IMR-90 (cell line): ENCODE data around the gene FAHD1. TPM values are rescaled to one million over a fixed set of nuclear protein-coding genes. Genes with fewer than 3 reads are reported as not detected.

ENCODE experiments used
- ATAC-seq: fragments of 200-7000 bp; cut with Tn5 transposase; 2 replicates; pipeline ENCODE4 v1.9.1; 2020; ENCODE audit warnings: low read depth, mild to moderate bottlenecking, moderate library complexity
- BruUV-seq: library from RNA; stranded (reverse); fragments of 400-500 nt; replicated peaks from 2 replicates; lab custom pipeline; 2021; lab: Mats Ljungman, UMichigan
- CTCF ChIA-PET: fragments of 300-600 bp; formaldehyde crosslinking; extraction: SDS; loops from one replicate; lab custom pipeline; 2021; ENCODE audit warnings: antibody characterized with exemption; lab: Yijun Ruan, JAX
- POLR2A ChIA-PET: fragments of 300-600 bp; sonication (Branson Sonifier 250); formaldehyde crosslinking; loops from one replicate; lab custom pipeline; 2022; ENCODE audit warnings: antibody characterized with exemption; ENCODE audit not compliant: unreplicated experiment; lab: Charles Lee
- DNase-seq: peaks from one replicate; pipeline ENCODE4 v3.0.0; 2013
- H2AFZ ChIP-seq: replicated peaks from 2 replicates; pipeline ENCODE3; 2013; ENCODE audit warnings: low read length, mild to moderate bottlenecking; ENCODE audit not compliant: poor library complexity
- H2AK5ac ChIP-seq: 2 replicates; pipeline ENCODE4 v1.6.1; 2013; ENCODE audit warnings: low read depth, low read length, inconsistent platforms
- H2AK9ac ChIP-seq: replicated peaks from 2 replicates; pipeline ENCODE3; 2013; ENCODE audit warnings: mild to moderate bottlenecking, low read depth, low read length, moderate library complexity; ENCODE audit not compliant: poor library complexity
- H2BK120ac ChIP-seq: 2 replicates; pipeline ENCODE4 v1.6.1; 2013; ENCODE audit warnings: low read depth, low read length, inconsistent platforms
- H2BK15ac ChIP-seq: 3 replicates; pipeline ENCODE4 v1.6.1; 2013; ENCODE audit warnings: low read depth, low read length, inconsistent platforms
- H2BK20ac ChIP-seq: 2 replicates; pipeline ENCODE4 v1.6.1; 2013; ENCODE audit warnings: low read depth, mild to moderate bottlenecking, inconsistent platforms, low read length, moderate library complexity
- H2BK5ac ChIP-seq: 2 replicates; pipeline ENCODE4 v1.6.1; 2013; ENCODE audit warnings: mild to moderate bottlenecking, low read depth, low read length, inconsistent platforms; ENCODE audit not compliant: poor library complexity, severe bottlenecking
- H3K14ac ChIP-seq: replicated peaks from 2 replicates; pipeline ENCODE4 v1.6.1; 2013; ENCODE audit warnings: low read depth, low read length, inconsistent platforms
- H3K18ac ChIP-seq: 2 replicates; pipeline ENCODE4 v1.6.1; 2013; ENCODE audit warnings: low read depth, low read length, control low read depth
- H3K23ac ChIP-seq: 2 replicates; pipeline ENCODE4 v1.6.1; 2013; ENCODE audit warnings: low read depth, low read length, inconsistent platforms
- H3K27ac ChIP-seq: 2 replicates; pipeline ENCODE4 v1.5.1; 2013; ENCODE audit warnings: mild to moderate bottlenecking, control low read depth, low read length; ENCODE audit not compliant: insufficient read depth
- H3K27me3 ChIP-seq: 2 replicates; pipeline ENCODE4 v1.6.1; 2013; ENCODE audit warnings: low read length; ENCODE audit not compliant: control insufficient read depth, insufficient read depth
- H3K36me3 ChIP-seq: 2 replicates; pipeline ENCODE4 v1.6.1; 2013; ENCODE audit warnings: low read length, mixed read lengths; ENCODE audit not compliant: control insufficient read depth, insufficient read depth
- H3K4ac ChIP-seq: 2 replicates; pipeline ENCODE4 v1.6.1; 2013; ENCODE audit warnings: low read depth, low read length, inconsistent platforms
- H3K4me1 ChIP-seq: 2 replicates; pipeline ENCODE4 v1.6.1; 2013; ENCODE audit warnings: low read length, mixed read lengths; ENCODE audit not compliant: control insufficient read depth, insufficient read depth
- H3K4me2 ChIP-seq: 2 replicates; pipeline ENCODE4 v1.6.1; 2013; ENCODE audit warnings: low read depth, mild to moderate bottlenecking, control low read depth, low read length, moderate library complexity
- H3K4me3 ChIP-seq: 2 replicates; pipeline ENCODE4 v1.5.1; 2013; ENCODE audit warnings: low read depth, mild to moderate bottlenecking, control low read depth, low read length, moderate library complexity; ENCODE audit not compliant: insufficient read depth
- H3K56ac ChIP-seq: 2 replicates; pipeline ENCODE4 v1.6.1; 2013; ENCODE audit warnings: low read length, inconsistent platforms; ENCODE audit not compliant: insufficient read depth; ENCODE audit errors: extremely low read depth
- H3K79me1 ChIP-seq, 2 experiments: 2 replicates each; pipeline ENCODE4 v1.6.1; 2013; ENCODE audit warnings: low read length in 2 of 2, inconsistent platforms in 1 of 2, low read depth in 1 of 2
- H3K9ac ChIP-seq: 2 replicates; pipeline ENCODE4 v1.6.1; 2013; ENCODE audit warnings: low read depth, low read length, control low read depth
- H3K9me1 ChIP-seq: 2 replicates; pipeline ENCODE4 v1.6.1; 2013; ENCODE audit warnings: low read length, inconsistent platforms; ENCODE audit not compliant: insufficient read depth
- H3K9me3 ChIP-seq: 2 replicates; pipeline ENCODE4 v1.6.1; 2013; ENCODE audit warnings: low read length; ENCODE audit not compliant: control insufficient read depth, insufficient read depth
- H4K20me1 ChIP-seq: 2 replicates; pipeline ENCODE4 v1.6.1; 2013; ENCODE audit warnings: low read length, inconsistent platforms; ENCODE audit not compliant: insufficient read depth
- H4K5ac ChIP-seq: 2 replicates; pipeline ENCODE4 v1.6.1; 2013; ENCODE audit warnings: mild to moderate bottlenecking, low read depth, low read length, control low read depth
- H4K8ac ChIP-seq, 2 experiments: 2 replicates each; pipeline ENCODE4 v1.6.1; 2013; ENCODE audit warnings: low read depth in 2 of 2, low read length in 2 of 2, control low read depth in 1 of 2, inconsistent platforms in 1 of 2
- H4K91ac ChIP-seq: 2 replicates; pipeline ENCODE4 v1.6.1; 2013; ENCODE audit warnings: low read depth, low read length, inconsistent platforms; ENCODE audit not compliant: insufficient read depth
- CEBPB ChIP-seq: IDR thresholded peaks from 2 replicates; pipeline ENCODE4 v1.6.1; 2012; ENCODE audit warnings: low read depth, low read length, improper control_type of control experiment
- CTCF ChIP-seq: conservative IDR thresholded peaks from 2 replicates; pipeline ENCODE4 v1.5.1; 2012; ENCODE audit warnings: mild to moderate bottlenecking, low read depth, low read length, improper control_type of control experiment
- FOS ChIP-seq: fragments of 150-350 bp; IDR thresholded peaks from 2 replicates; pipeline ENCODE4 v1.6.1; 2016; ENCODE audit warnings: low read depth, low read length
- MXI1 ChIP-seq: IDR thresholded peaks from 2 replicates; pipeline ENCODE4 v1.6.1; 2012; ENCODE audit warnings: low read depth, mild to moderate bottlenecking, low read length, moderate library complexity, borderline replicate concordance
- NFE2L2 ChIP-seq: fragments of 150-350 bp; IDR thresholded peaks from 2 replicates; pipeline ENCODE4 v1.6.1; 2016; ENCODE audit warnings: low read depth, mild to moderate bottlenecking, low read length
- POLR2A ChIP-seq: IDR thresholded peaks from 2 replicates; pipeline ENCODE4 v1.6.1; 2012; ENCODE audit warnings: mild to moderate bottlenecking, low read depth, low read length
- RAD21 ChIP-seq: IDR thresholded peaks from 2 replicates; pipeline ENCODE4 v1.6.1; 2012; ENCODE audit warnings: low read length, improper control_type of control experiment
- RCOR1 ChIP-seq: IDR thresholded peaks from 2 replicates; pipeline ENCODE4 v1.6.1; 2012; ENCODE audit warnings: mild to moderate bottlenecking, low read length, improper control_type of control experiment; ENCODE audit not compliant: insufficient replicate concordance
- WGBS, 2 experiments: methylation state at CpG; one replicate each; pipeline versions ENCODE4 v1.1.5 to v1.1.7; 2013; ENCODE audit warnings: missing lambda C conversion rate in 2 of 2; ENCODE audit not compliant: insufficient read length in 1 of 2; ENCODE audit errors: extremely low coverage in 2 of 2; 5-methylcytosine and 5-hydroxymethylcytosine counted together
- dilution Hi-C: fragments of 300-500 bp; cut with HindIII; formaldehyde crosslinking; loops from one replicate; pipeline ENCODE4 v1.14.3; 2018; ENCODE audit warnings: low sequenced_read_pairs; ENCODE audit not compliant: unreplicated experiment
- in situ Hi-C: fragments of 300-500 bp; cut with MboI; formaldehyde crosslinking; loops from 3 replicates; pipeline ENCODE4 v1.14.3; 2019; ENCODE audit warnings: low sequenced_read_pairs, inconsistent platforms, mixed read lengths
- intact Hi-C: fragments of 100-400 bp; cut with micrococcal nuclease; formaldehyde crosslinking; loops from 2 replicates; pipeline ENCODE4 v1.10.0; 2022
- polyA plus RNA-seq, 3 experiments: library from polyadenylated mRNA; depleted of rRNA; stranded (reverse); fragments of >200 nt; gene quantifications; 2 replicates each; pipeline ENCODE4 v1.2.3, GENCODE V29; 2012; ENCODE audit warnings: low replicate concordance in 1 of 3
- total RNA-seq: library from RNA; depleted of rRNA; stranded (reverse); fragments of >200 nt; gene quantifications from 2 replicates; pipeline ENCODE4 v1.2.3, GENCODE V29; 2012

The FAHD1 gene
- total and polyA plus RNA-seq, 2 of the 4 experiments (the other 2 are of a cell fraction): 65.3 to 85.9 TPM

- Histone ChIP-seq H3K9ac (no peak overlapping the region), H2BK15ac (no peak overlapping the region), H3K27me3 (no peaks in the 10 kb centered on the region), H2BK20ac (no peak overlapping the region), H3K36me3 (peaks cover 19% of the 10 kb centered on the region; the same call in 1 of the 2 replicates), H3K4me2 (no peak overlapping the region), H3K14ac (no peak overlapping the region), H3K18ac (no peak overlapping the region), H3K4me3 (no peak overlapping the region), H3K56ac (no peak overlapping the region), H3K9me1 (no peaks in the 10 kb centered on the region), H2AFZ (no peak overlapping the region), H3K4ac (no peak overlapping the region), H3K23ac (no peak overlapping the region), H2BK120ac (no peak overlapping the region), H4K8ac (no peak overlapping the region), H3K27ac (no peak overlapping the region), H4K91ac (no peak overlapping the region), H2BK5ac (no peak overlapping the region), H4K20me1 (no peaks in the 10 kb centered on the region), H2AK5ac (no peak overlapping the region), H3K4me1 (peaks cover 4% of the 10 kb centered on the region; the same call in 1 of the 2 replicates), H4K5ac (no peak overlapping the region), H3K79me1 (0 out of 4 replicates have a peak, but pooled peaks cover 0 to 2% of the 10 kb centered on the region in 2 experiments), H3K9me3 (no peaks in the 10 kb centered on the region), H2AK9ac (no peak overlapping the region)
- dilution Hi-C loops (no loop called here), in situ Hi-C loops (no loop called here), intact Hi-C loops (no loop called here)
- ATAC-seq (no peak), DNase-seq (no peak)
- ChIA-PET POLR2A (no interaction called here), CTCF (no interaction called here)
- WGBS, 2 experiments: 98% methylated on average over 5 of the region's 16 CpGs; no CpG with 5 or more reads in 1 of the 2 experiments
- BruUV-seq: no TSS peak
- TF ChIP-seq CTCF (no peak), POLR2A (no peak), CEBPB (no peak), MXI1 (no peak), NFE2L2 (no peak), RCOR1 (no peak), RAD21 (no peak), FOS (no peak)
Observed at GRCh38 chr16:1810106-1810505, 16.9 kb upstream of the FAHD1 start.
